AG09319 (cell line): ENCODE measurements around the gene ERC1.

Source experiments
- DNase-seq: peaks from one replicate; pipeline ENCODE4 v3.0.0-alpha.2; 2010; ENCODE audit warnings: low read depth; ENCODE audit errors: extremely low read depth
- TF ChIP-seq, protein P1 (sequence below): IDR thresholded peaks from 2 replicates; pipeline ENCODE4 v1.5.1; 2011; ENCODE audit warnings: low read depth, mild to moderate bottlenecking, inconsistent platforms, low read length, moderate library complexity

ERC1 gene

DNA sequence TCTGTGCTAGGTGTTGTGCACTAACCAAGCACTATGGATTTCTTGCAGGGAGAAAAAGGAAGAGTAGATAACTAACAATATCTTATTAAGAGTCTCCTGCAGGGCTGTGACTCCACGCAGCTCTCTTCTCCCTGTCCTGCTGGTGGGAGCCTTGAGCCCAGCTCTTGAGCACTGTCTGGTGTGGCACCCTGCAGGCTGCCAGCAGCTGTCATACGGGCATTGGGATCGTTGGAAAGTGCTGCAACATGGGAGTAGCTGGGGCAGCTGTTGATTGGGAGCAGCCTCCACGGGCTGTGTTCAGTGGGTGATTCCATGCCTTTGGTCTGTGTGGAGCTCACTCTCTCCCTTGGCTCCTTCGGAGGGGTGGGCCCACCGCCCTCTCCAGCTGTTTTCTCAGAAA, 478.0 kb downstream of the ERC1 start:
- DNase-seq, result no peak
- TF ChIP-seq, protein P1, sequence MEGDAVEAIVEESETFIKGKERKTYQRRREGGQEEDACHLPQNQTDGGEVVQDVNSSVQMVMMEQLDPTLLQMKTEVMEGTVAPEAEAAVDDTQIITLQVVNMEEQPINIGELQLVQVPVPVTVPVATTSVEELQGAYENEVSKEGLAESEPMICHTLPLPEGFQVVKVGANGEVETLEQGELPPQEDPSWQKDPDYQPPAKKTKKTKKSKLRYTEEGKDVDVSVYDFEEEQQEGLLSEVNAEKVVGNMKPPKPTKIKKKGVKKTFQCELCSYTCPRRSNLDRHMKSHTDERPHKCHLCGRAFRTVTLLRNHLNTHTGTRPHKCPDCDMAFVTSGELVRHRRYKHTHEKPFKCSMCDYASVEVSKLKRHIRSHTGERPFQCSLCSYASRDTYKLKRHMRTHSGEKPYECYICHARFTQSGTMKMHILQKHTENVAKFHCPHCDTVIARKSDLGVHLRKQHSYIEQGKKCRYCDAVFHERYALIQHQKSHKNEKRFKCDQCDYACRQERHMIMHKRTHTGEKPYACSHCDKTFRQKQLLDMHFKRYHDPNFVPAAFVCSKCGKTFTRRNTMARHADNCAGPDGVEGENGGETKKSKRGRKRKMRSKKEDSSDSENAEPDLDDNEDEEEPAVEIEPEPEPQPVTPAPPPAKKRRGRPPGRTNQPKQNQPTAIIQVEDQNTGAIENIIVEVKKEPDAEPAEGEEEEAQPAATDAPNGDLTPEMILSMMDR, result no peak

DNA sequence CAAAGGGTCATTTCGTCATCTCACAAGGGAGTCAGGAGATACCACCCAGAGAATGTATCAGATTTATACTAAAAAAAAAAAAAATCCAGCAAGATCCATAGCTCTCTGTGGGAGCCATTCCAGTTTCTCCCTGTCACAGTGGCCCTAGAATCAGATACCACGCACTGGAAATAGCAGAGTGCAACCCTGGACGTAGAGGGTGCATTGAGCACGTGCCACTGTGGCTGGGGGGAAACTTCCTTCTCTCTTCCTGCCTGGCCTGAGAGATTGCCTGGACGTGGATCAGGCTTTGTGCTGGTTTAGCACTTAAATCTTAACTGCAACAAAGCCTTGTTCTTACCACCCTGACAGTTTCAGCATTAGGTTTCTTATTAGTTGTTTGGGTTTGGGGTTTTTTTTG, 479.0 kb downstream of the ERC1 start:
- no peak for DNase-seq
- TF ChIP-seq, protein P1, result no peak

DNA sequence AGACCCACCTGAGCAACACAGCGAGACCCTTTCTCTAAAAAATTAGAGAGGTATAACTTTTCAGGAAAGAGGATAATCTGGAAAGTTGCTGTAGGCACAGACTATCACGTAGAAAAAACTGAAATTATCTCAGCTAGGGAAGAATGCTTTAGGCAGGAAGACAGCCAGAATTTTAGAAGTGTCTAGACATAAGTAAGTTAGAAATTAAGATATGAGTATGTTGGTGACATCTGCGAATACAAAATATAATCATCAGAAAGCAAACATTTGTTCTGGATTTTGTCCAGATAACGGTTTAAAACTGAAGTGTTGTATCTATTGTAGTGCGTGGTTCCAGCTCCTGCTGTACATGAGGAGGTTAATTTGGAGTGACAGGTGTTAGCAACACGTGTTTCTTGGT, 480.2 kb downstream of the ERC1 start:
- TF ChIP-seq, protein P1, result no peak
- no peak for DNase-seq

DNA sequence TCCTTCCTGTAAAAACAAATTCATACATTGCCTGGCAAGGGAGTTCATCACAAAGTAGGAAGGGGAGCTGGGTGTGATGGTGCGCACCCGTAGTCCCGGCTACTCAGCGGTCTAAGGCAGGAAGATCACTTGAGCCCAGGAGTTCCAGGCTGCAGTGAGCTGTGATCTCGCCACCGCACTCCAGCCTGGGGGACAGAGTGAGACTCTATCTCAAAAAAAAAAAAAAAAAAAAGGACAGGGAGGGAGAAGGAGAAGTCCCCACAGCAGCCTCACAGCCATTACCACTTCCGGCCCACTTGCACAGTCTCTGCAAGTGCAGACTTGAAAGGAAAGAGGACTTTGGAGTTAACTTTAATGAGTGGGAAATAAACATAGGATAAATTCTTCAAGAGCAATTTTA, 482.4 kb downstream of the ERC1 start:
- DNase-seq, result no peak
- TF ChIP-seq, protein P1, result no peak

DNA sequence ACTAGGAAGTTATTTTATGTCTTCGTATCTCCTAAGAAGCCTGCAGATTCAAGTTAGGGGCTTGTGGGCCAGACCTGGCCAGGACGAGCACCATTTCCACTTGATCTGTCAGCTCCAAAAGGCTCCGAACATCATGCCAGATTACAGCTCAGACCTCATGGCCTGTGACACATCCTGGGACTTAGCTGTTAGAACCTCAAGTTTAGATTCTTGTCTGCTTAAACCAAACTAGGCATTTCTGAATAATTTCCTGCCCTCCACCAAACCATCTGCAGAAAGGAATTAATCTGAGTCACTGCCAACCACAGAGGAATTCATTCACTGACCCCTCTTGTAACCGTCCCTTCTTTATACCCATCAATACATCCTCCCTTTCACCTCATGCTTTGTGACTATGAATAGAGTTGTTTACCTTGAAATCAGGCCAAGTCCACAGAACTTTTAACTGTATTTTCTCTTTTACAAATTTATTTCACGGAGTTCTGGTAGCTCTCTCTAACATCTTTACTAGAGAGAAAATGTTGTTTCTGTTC, 483.1 kb downstream of the ERC1 start:
- TF ChIP-seq, protein P1, result no peak
- DNase-seq, result peak; percentile 59

DNA sequence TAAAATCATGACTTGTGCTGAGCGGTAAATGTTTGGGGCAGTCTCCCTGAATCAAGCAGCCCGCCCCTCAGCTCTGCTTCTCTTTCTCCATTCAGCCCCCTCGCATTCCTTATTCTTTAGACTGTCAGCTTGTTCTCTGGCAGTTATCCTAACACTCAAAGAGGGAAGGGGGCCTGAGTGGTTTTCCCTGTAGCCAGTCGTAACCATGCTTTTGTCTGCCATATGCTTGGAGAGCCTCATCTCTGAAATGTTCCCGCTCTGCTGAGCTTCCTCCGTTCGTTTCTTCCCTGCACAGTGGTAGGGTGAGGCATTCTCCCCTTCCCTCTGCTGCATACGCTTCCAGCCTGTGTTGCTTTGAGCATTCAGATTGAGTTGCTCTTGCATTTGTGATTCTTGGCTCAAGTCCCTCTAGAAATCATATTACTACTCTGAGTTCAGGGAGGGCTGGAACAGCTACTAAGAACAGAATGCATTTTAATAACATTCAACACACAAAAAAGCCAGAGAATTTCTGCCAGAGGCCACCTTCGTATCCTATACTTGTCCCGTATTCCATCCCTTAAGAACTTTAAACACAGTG, 483.6 kb downstream of the ERC1 start:
- DNase-seq, result peak; percentile 66
- TF ChIP-seq, protein P1, result no peak

DNA sequence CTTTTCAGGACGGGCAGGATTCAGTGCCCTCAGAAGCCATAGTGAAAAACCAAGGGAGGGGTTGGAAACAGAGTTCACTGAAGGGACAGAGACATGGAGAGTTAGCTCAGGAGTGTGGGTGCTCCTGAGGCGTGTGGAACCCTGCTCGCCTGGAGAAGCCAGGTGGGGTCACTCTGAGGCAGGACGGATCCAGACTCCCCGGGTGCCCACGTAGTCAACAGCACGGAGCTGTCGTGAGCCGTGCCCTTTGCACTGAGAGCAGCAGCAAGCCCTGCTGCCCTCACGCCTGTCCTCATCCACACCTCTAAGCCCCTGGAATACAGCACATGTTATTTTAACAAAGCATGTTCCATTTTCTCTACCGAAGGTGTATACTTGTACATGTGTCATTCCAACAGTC, 488.6 kb downstream of the ERC1 start:
- TF ChIP-seq, protein P1, result no peak
- DNase-seq, result no peak
